AG10803 (cell line): ENCODE results near the gene FOXL2.

Source experiments
- DNase-seq: peaks from one replicate; pipeline ENCODE4 v3.0.0; 2010; ENCODE audit warnings: low read depth
- H3K4me3 ChIP-seq: 2 replicates; pipeline ENCODE4 v1.5.1; 2011; ENCODE audit warnings: mild to moderate bottlenecking, low read length, control low read depth
- CTCF ChIP-seq: conservative IDR thresholded peaks from 2 replicates; pipeline ENCODE4 v1.5.1; 2011; ENCODE audit warnings: mild to moderate bottlenecking, low read length, control low read depth, inconsistent platforms

FOXL2 gene

GRCh38 chr3:138945709-138946662 lies 951 bp downstream of the FOXL2 start:
- peak; percentile 62 for DNase-seq
- TF ChIP-seq CTCF: peak; percentile 45
- H3K4me3 ChIP-seq: peak overlapping the region; percentile 71

- DNase-seq: peak; percentile 32
- H3K4me3 ChIP-seq: peak overlapping the region; percentile 60
- no peak for TF ChIP-seq CTCF
Measured at GRCh38 chr3:138944929-138945708, 1.8 kb downstream of the FOXL2 start.

DNA sequence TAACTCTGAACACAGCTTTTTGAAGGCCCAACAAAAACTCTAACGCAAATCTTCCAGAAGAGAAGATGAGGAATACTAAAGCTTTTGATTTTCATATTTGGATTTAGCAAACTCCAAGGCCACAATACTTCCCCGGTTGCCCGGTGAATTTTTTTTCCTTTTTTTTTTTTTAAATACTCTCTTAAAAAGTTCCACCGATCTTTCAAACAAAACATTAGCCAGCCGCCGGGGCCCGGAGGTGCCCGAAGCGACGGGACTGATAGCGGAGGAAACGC lies 2.3 kb downstream of the FOXL2 start:
- no peak for DNase-seq
- no peak for TF ChIP-seq CTCF
- H3K4me3 ChIP-seq: peak overlapping the region; percentile 60

GRCh38 chr3:138943724-138944653 lies 2.9 kb downstream of the FOXL2 start:
- no peak for DNase-seq
- H3K4me3 ChIP-seq: peak overlapping the region; percentile 60
- no peak for TF ChIP-seq CTCF

DNA sequence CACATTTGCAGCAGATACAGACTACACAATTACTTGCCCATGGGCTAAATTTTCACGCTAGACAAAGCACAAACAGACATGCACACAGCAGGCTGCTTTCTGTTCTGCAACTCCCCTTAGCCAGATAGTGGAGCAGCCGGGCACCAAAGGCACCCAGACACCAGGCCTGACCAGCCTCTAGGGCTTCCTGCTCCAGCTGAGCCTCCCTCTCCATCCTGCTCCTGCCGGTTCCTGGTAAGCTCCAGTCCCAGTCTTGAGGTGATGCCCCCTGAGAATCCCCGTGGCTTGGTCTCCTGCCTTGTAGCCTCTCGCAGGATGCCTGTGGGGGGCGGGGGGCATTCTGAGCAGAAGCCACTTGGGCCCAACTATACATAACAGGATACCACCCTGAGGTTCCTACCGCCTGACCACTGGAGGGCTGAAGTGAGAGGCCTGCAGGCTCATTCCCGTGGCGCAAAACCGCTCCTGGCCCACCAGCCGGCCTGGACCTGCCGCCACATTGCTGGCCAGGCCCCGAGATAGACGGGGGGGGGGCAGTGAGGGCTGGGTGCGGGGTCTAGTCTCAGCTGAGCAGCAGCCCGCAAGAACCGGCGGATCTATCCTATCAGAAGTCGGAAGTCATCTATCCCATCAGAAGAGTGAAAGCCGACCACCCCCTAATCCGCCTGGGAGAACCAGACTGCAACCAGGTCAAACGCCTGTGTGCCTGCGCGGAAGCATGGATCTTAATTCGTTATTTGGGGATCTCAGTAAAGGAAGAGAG lies 3.9 kb downstream of the FOXL2 start:
- TF ChIP-seq CTCF: no peak
- H3K4me3 ChIP-seq: no peak overlapping the region
- no peak for DNase-seq

DNA sequence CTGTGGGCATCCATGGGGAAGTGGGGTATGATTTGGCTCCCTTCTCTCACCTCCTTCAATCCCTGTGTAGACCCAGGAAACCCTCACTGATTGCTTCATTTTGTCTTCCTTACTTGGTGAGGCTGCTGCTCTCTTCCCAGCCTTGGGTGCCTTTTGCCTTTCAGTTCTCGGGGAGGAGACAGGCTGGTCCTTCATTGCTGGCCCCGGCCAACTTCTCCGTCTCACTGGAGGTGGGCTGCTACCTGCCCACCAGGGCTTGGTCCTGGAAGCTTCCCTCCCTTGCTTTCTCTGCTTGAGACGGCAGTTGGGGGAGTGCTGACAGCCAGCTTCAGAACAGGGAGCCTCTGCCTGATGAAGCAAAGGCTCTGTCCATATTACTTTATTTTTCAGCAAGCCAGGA lies 4.7 kb downstream of the FOXL2 start:
- TF ChIP-seq CTCF: no peak
- DNase-seq: no peak
- H3K4me3 ChIP-seq: no peak overlapping the region
